Heart left ventricle (tissue), 16 donors: ENCODE results near the gene RNASE13. TPM values are rescaled to one million over a fixed set of nuclear protein-coding genes. Genes with fewer than 3 reads are reported as not detected.
A peak's percentile ranks its signal among the peaks of the same experiment; 100 is the strongest.

Experiments
- ATAC-seq, 4 donors: fragments of 200-7000 bp; cut with Tn5 transposase; one replicate each; pipeline ENCODE4 v1.9.1; 2020 to 2022; ENCODE audit warnings: moderate library complexity in 4 of 4, mild to moderate bottlenecking in 3 of 4, moderate number of reproducible peaks in 1 of 4
- DNase-seq, 5 donors: peaks; one replicate each; pipeline ENCODE4 v3.0.0-alpha.2; 2020
- H3K27ac ChIP-seq, 12 donors: fragments of 200-600 bp; sonication (generic) in 4 of 12; one replicate each; pipeline versions ENCODE4 v1.5.0 to v1.8.0; 2016 to 2022; ENCODE audit warnings: mild to moderate bottlenecking in 2 of 12
- H3K27me3 ChIP-seq, 9 donors: fragments of 200-600 bp; sonication (generic) in 2 of 9; one replicate each; pipeline versions ENCODE4 v1.5.1 to v1.8.0; 2016 to 2022; ENCODE audit warnings: mild to moderate bottlenecking in 3 of 9
- H3K36me3 ChIP-seq, 9 donors: fragments of 200-600 bp; sonication (generic) in 2 of 9; one replicate each; pipeline versions ENCODE4 v1.5.0 to v1.8.0; 2018 to 2022; ENCODE audit warnings: mild to moderate bottlenecking in 2 of 9
- H3K4me1 ChIP-seq, 12 donors: fragments of 200-600 bp; sonication (generic) in 4 of 12; one replicate each; pipeline versions ENCODE4 v1.5.0 to v1.8.0; 2016 to 2022; ENCODE audit warnings: mild to moderate bottlenecking in 3 of 12
- H3K4me3 ChIP-seq, 12 donors: fragments of 200-600 bp; sonication (generic) in 4 of 12; one replicate each; pipeline versions ENCODE4 v1.5.0 to v1.8.0; 2017 to 2022; ENCODE audit warnings: mild to moderate bottlenecking in 9 of 12, moderate library complexity in 4 of 12
- H3K9me3 ChIP-seq, 12 donors: fragments of 200-600 bp; sonication (generic) in 4 of 12; one replicate each; pipeline versions ENCODE4 v1.5.0 to v1.8.0; 2016 to 2022; ENCODE audit warnings: mild to moderate bottlenecking in 1 of 12
- POLR2A ChIP-seq, 2 donors: fragments of 450-650 bp; IDR thresholded peaks; one replicate each; pipeline ENCODE4 v1.6.1; 2017; ENCODE audit warnings: antibody characterized with exemption in 2 of 2, mild to moderate bottlenecking in 2 of 2, moderate library complexity in 2 of 2
- WGBS, 4 donors: extraction: QIAGEN DNeasy Blood & Tissue Kit in 2 of 4; methylation state at CpG; one replicate each; pipeline versions ENCODE4 v1.1.5 to v1.1.7; 2013 to 2018; 5-methylcytosine and 5-hydroxymethylcytosine counted together
- intact Hi-C, 10 donors: fragments of 100-400 bp; cut with DNase I; formaldehyde crosslinking; loops; one replicate each; pipeline versions ENCODE4 v1.11.1 to v1.14.2; 2022
- polyA plus RNA-seq, 2 donors: library from polyadenylated mRNA; stranded (reverse); fragments of 200-250 nt; gene quantifications; one replicate each; pipeline ENCODE4 v1.2.3, GENCODE V29; 2013
- total RNA-seq, 9 donors: library from RNA; depleted of rRNA in 2 of 9; stranded (reverse); fragments of >200 nt in 2 of 9; fragmentation: NEBNext Ultra II Directional in 3 of 9; extraction: Animal tissue kit (Norgen Biotek cat#: 25700) in 3 of 9; gene quantifications; one replicate each; pipeline versions ENCODE4 v1.1.0 to v1.2.4, GENCODE V29; 2016 to 2023
- TF ChIP-seq, protein P1 (sequence below), 12 donors: fragments of 200-600 bp; sonication (generic) in 4 of 12; IDR thresholded peaks; one replicate each; pipeline versions ENCODE4 v1.5.0 to v1.8.0; 2018 to 2022; ENCODE audit warnings: antibody characterized with exemption in 12 of 12, mild to moderate bottlenecking in 5 of 12
- donor health status: ischemic (EF 13 %, LVEDD 7.1; RV severe dilation, severe dysfunction).
- donor health status: healthy with polysubstance abuse.
- donor health status: DM: no; HTN: yes; CAD: no.
- donor health status: DM: no; HTN: no; CAD: no.
- donor health status: ischemic (EF 25% LVEDD 6.9; RV normal size, moderate dysfunction).
- donor health status: ischemic (EF 25% LVEDD 5.7; RV mildly dilated, moderate dysfunction).
- donor health status: healthy.
- donor health status: DM: yes; HTN: yes; CAD: no.
- donor health status: ischemic (EF 35%, LVEDD 5.7; RV mildly dilated, moderate dysfunction).
- donor health status: nonischemic (EF 11% LVEDD 7.7; RV severe dilation, severe dysfunction).
- donor health status: DM: yes; HTN: yes; CAD: no.
- donor health status: PGD.
- donor health status: ischemic (EF 29% LVEDD 5.4; RV normal size, mild dysfunction).
- donor health status: nonischemic (EF 23%, LVEDD 6.1; RV moderate dilation, normal function).

The RNASE13 gene
- total and polyA plus RNA-seq, 11 donors = not detected

DNA sequence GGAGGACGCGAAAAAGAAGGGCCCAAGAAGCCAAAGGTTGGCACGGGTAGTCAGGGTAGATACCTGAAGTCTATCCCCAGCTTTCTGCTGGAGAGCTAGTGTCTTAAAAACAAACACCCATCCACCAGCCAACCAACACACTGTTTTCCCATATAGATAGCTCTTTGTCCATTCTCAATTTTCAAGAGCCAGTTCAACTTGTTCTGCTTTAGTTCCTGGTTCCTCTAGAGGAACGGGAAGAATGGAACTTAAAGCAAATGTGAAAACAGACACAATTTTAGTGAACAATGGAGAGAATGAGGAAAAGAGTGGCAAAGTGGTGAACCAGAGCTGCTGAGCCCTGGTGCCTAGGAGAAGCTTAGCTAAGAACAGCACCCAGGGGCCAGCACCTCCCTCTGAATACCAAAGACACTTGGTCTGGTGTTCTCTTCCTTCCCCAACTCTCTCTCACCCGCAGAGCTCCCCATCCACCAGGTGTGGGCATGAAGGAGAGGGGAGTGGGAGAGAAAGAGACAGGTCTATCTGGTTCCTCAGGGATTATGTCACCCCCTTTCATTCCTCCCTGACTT is 13.5 kb downstream of the RNASE13 start:
- peaks cover 0 to 59% (median 22%) of the 10 kb centered on the region in 12 donors for H3K4me1 ChIP-seq
- 84 to 91% (median 89%) methylated on average over 5 of the region's 5 CpGs for WGBS, 4 donors
- peak overlapping the region in 2 of 12 donors; percentile 0 to 92 for H3K27ac ChIP-seq
- ATAC-seq (no peak), DNase-seq (no peak)
- peaks cover 0 to 7% (median 0%) of the 10 kb centered on the region in 9 donors for H3K27me3 ChIP-seq
- peaks cover 0 to 69% (median 61%) of the 10 kb centered on the region in 9 donors for H3K36me3 ChIP-seq
- peak overlapping the region in 1 of 12 donors; percentile 88 for H3K4me3 ChIP-seq
- TF ChIP-seq, protein P1, sequence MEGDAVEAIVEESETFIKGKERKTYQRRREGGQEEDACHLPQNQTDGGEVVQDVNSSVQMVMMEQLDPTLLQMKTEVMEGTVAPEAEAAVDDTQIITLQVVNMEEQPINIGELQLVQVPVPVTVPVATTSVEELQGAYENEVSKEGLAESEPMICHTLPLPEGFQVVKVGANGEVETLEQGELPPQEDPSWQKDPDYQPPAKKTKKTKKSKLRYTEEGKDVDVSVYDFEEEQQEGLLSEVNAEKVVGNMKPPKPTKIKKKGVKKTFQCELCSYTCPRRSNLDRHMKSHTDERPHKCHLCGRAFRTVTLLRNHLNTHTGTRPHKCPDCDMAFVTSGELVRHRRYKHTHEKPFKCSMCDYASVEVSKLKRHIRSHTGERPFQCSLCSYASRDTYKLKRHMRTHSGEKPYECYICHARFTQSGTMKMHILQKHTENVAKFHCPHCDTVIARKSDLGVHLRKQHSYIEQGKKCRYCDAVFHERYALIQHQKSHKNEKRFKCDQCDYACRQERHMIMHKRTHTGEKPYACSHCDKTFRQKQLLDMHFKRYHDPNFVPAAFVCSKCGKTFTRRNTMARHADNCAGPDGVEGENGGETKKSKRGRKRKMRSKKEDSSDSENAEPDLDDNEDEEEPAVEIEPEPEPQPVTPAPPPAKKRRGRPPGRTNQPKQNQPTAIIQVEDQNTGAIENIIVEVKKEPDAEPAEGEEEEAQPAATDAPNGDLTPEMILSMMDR (IDR thresholded peaks at IDR 0.05) = no peak
- no peak for TF ChIP-seq POLR2A (IDR thresholded peaks at IDR 0.05)
- intact Hi-C loops = loop anchor here in 1 of 10 donors (5.0 kb wide), 1 partner anchor 71 kb away; no protein-coding TSS in a partner anchor
- H3K9me3 ChIP-seq = no peaks in the 10 kb centered on the region

DNA sequence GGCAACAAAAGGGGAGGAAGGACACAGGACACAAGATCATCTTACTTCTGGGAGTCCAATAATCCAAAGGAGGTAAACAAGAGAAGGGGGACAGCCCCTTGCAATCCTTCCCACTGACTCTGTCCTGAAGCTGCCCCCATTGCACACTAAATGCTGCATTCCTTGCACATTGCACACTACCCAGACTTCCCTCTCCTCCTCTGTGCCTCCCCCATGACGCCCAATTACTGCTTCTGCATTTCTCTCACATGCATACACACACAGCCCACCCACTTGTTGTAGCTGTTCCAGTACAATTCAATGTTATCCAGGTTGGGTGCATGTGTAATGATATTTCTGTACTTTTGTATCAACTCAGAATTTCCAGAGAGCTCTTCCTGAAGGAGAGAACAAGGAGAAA is 15.2 kb downstream of the RNASE13 start:
- ATAC-seq (no peak), DNase-seq (no peak)
- Histone ChIP-seq H3K9me3 (no peaks in the 10 kb centered on the region), H3K36me3 (peaks cover 0 to 72% (median 61%) of the 10 kb centered on the region in 9 donors), H3K27ac (no peak overlapping the region), H3K4me1 (peaks cover 0 to 57% (median 18%) of the 10 kb centered on the region in 12 donors), H3K27me3 (no peaks in the 10 kb centered on the region), H3K4me3 (no peak overlapping the region)
- 55 to 74% (median 63%) methylated on average over 1 of the region's 1 CpG for WGBS, 4 donors
- TF ChIP-seq POLR2A (IDR thresholded peaks at IDR 0.05) = no peak
- TF ChIP-seq, protein P1 (IDR thresholded peaks at IDR 0.05) = no peak
- intact Hi-C loops = loop anchor here in 4 of 10 donors (5.0 kb wide), 3 partner anchors 73 to 88 kb away; partner anchors contain the start of gene TMEM253 (in 1 of the 4)

DNA sequence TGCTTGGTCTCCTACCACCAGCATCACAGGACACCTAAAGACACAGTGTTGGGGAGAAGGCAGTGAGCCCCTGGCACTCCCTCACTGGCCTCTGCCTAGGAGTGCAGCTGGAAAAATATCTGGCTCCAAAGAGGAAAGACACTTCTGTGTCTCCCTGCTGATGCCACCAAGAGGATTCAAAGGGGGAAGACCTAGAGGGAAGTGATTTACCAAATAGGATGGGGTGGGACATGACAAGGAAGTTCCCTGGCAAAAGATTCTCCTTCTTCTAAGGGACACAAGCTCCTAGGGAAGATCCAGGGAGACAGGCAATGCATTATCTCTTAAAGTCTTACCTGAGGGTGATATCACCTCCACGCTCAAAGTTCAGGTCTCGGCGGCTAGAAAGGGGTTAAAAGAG is 15.8 kb downstream of the RNASE13 start:
- ATAC-seq (no peak), DNase-seq (no peak)
- no peak for TF ChIP-seq POLR2A (IDR thresholded peaks at IDR 0.05)
- TF ChIP-seq, protein P1 (IDR thresholded peaks at IDR 0.05) = no peak
- H3K27ac ChIP-seq = no peak overlapping the region
- peaks cover 0 to 72% (median 61%) of the 10 kb centered on the region in 9 donors for H3K36me3 ChIP-seq
- H3K4me1 ChIP-seq = peaks cover 0 to 53% (median 15%) of the 10 kb centered on the region in 12 donors
- H3K27me3 ChIP-seq = no peaks in the 10 kb centered on the region
- H3K4me3 ChIP-seq = no peak overlapping the region
- 87 to 94% (median 93%) methylated on average over 3 of the region's 3 CpGs for WGBS, 4 donors
- intact Hi-C loops = loop anchor here in 4 of 10 donors (5.0 kb wide), 3 partner anchors 74 to 89 kb away; partner anchors contain the start of gene TMEM253 (in 1 of the 4)
- H3K9me3 ChIP-seq = no peaks in the 10 kb centered on the region

DNA sequence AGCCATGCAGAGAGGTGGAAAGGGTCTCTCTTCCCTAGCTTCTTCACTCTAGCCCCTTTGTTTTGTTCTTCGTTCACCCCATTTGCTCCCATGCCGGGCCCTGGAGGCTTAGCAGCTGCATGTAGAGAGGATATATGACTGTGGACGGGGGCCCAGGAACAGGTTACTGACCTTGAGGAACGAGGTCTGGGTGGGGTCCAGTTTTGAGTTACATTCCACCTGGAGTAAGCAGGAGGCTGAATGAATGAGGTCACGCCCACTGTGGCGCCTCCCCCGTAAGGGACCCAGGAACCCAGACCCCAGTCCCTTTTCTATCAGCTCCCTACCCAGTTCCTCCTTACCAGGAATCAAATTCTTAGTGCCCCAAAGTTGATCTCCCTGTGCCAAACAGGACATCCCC is 16.3 kb downstream of the RNASE13 start:
- TF ChIP-seq, protein P1 (IDR thresholded peaks at IDR 0.05) = no peak
- TF ChIP-seq POLR2A (IDR thresholded peaks at IDR 0.05) = no peak
- 73 to 84% (median 79%) methylated on average over 7 of the region's 7 CpGs for WGBS, 4 donors
- DNase-seq (no peak), ATAC-seq (no peak)
- H3K36me3 ChIP-seq = peaks cover 0 to 72% (median 61%) of the 10 kb centered on the region in 9 donors
- H3K4me1 ChIP-seq = peaks cover 0 to 48% (median 12%) of the 10 kb centered on the region in 12 donors
- H3K9me3 ChIP-seq = no peaks in the 10 kb centered on the region
- intact Hi-C loops = loop anchor here in 4 of 10 donors (5.0 kb wide), 3 partner anchors 74 to 89 kb away; partner anchors contain the start of gene TMEM253 (in 1 of the 4)
- no peak overlapping the region for H3K27ac ChIP-seq
- no peak overlapping the region for H3K4me3 ChIP-seq
- H3K27me3 ChIP-seq = no peaks in the 10 kb centered on the region
